IMR-90 (cell line): ENCODE data around the gene COX4I1. TPM values are rescaled to one million over a fixed set of nuclear protein-coding genes. Genes with fewer than 3 reads are reported as not detected.

ENCODE experiments used
- ATAC-seq: fragments of 200-7000 bp; cut with Tn5 transposase; 2 replicates; pipeline ENCODE4 v1.9.1; 2020; ENCODE audit warnings: low read depth, mild to moderate bottlenecking, moderate library complexity
- BruUV-seq: library from RNA; stranded (reverse); fragments of 400-500 nt; replicated peaks from 2 replicates; lab custom pipeline; 2021; lab: Mats Ljungman, UMichigan
- CTCF ChIA-PET: fragments of 300-600 bp; formaldehyde crosslinking; extraction: SDS; loops from one replicate; lab custom pipeline; 2021; ENCODE audit warnings: antibody characterized with exemption; lab: Yijun Ruan, JAX
- POLR2A ChIA-PET: fragments of 300-600 bp; sonication (Branson Sonifier 250); formaldehyde crosslinking; loops from one replicate; lab custom pipeline; 2022; ENCODE audit warnings: antibody characterized with exemption; ENCODE audit not compliant: unreplicated experiment; lab: Charles Lee
- DNase-seq: peaks from one replicate; pipeline ENCODE4 v3.0.0; 2013
- H2AFZ ChIP-seq: replicated peaks from 2 replicates; pipeline ENCODE3; 2013; ENCODE audit warnings: low read length, mild to moderate bottlenecking; ENCODE audit not compliant: poor library complexity
- H2AK5ac ChIP-seq: 2 replicates; pipeline ENCODE4 v1.6.1; 2013; ENCODE audit warnings: low read depth, low read length, inconsistent platforms
- H2AK9ac ChIP-seq: replicated peaks from 2 replicates; pipeline ENCODE3; 2013; ENCODE audit warnings: mild to moderate bottlenecking, low read depth, low read length, moderate library complexity; ENCODE audit not compliant: poor library complexity
- H2BK120ac ChIP-seq: 2 replicates; pipeline ENCODE4 v1.6.1; 2013; ENCODE audit warnings: low read depth, low read length, inconsistent platforms
- H2BK15ac ChIP-seq: 3 replicates; pipeline ENCODE4 v1.6.1; 2013; ENCODE audit warnings: low read depth, low read length, inconsistent platforms
- H2BK20ac ChIP-seq: 2 replicates; pipeline ENCODE4 v1.6.1; 2013; ENCODE audit warnings: low read depth, mild to moderate bottlenecking, inconsistent platforms, low read length, moderate library complexity
- H2BK5ac ChIP-seq: 2 replicates; pipeline ENCODE4 v1.6.1; 2013; ENCODE audit warnings: mild to moderate bottlenecking, low read depth, low read length, inconsistent platforms; ENCODE audit not compliant: poor library complexity, severe bottlenecking
- H3K14ac ChIP-seq: replicated peaks from 2 replicates; pipeline ENCODE4 v1.6.1; 2013; ENCODE audit warnings: low read depth, low read length, inconsistent platforms
- H3K18ac ChIP-seq: 2 replicates; pipeline ENCODE4 v1.6.1; 2013; ENCODE audit warnings: low read depth, low read length, control low read depth
- H3K23ac ChIP-seq: 2 replicates; pipeline ENCODE4 v1.6.1; 2013; ENCODE audit warnings: low read depth, low read length, inconsistent platforms
- H3K27ac ChIP-seq: 2 replicates; pipeline ENCODE4 v1.5.1; 2013; ENCODE audit warnings: mild to moderate bottlenecking, control low read depth, low read length; ENCODE audit not compliant: insufficient read depth
- H3K27me3 ChIP-seq: 2 replicates; pipeline ENCODE4 v1.6.1; 2013; ENCODE audit warnings: low read length; ENCODE audit not compliant: control insufficient read depth, insufficient read depth
- H3K36me3 ChIP-seq: 2 replicates; pipeline ENCODE4 v1.6.1; 2013; ENCODE audit warnings: low read length, mixed read lengths; ENCODE audit not compliant: control insufficient read depth, insufficient read depth
- H3K4ac ChIP-seq: 2 replicates; pipeline ENCODE4 v1.6.1; 2013; ENCODE audit warnings: low read depth, low read length, inconsistent platforms
- H3K4me1 ChIP-seq: 2 replicates; pipeline ENCODE4 v1.6.1; 2013; ENCODE audit warnings: low read length, mixed read lengths; ENCODE audit not compliant: control insufficient read depth, insufficient read depth
- H3K4me2 ChIP-seq: 2 replicates; pipeline ENCODE4 v1.6.1; 2013; ENCODE audit warnings: low read depth, mild to moderate bottlenecking, control low read depth, low read length, moderate library complexity
- H3K4me3 ChIP-seq: 2 replicates; pipeline ENCODE4 v1.5.1; 2013; ENCODE audit warnings: low read depth, mild to moderate bottlenecking, control low read depth, low read length, moderate library complexity; ENCODE audit not compliant: insufficient read depth
- H3K56ac ChIP-seq: 2 replicates; pipeline ENCODE4 v1.6.1; 2013; ENCODE audit warnings: low read length, inconsistent platforms; ENCODE audit not compliant: insufficient read depth; ENCODE audit errors: extremely low read depth
- H3K79me1 ChIP-seq, 2 experiments: 2 replicates each; pipeline ENCODE4 v1.6.1; 2013; ENCODE audit warnings: low read length in 2 of 2, inconsistent platforms in 1 of 2, low read depth in 1 of 2
- H3K9ac ChIP-seq: 2 replicates; pipeline ENCODE4 v1.6.1; 2013; ENCODE audit warnings: low read depth, low read length, control low read depth
- H3K9me1 ChIP-seq: 2 replicates; pipeline ENCODE4 v1.6.1; 2013; ENCODE audit warnings: low read length, inconsistent platforms; ENCODE audit not compliant: insufficient read depth
- H3K9me3 ChIP-seq: 2 replicates; pipeline ENCODE4 v1.6.1; 2013; ENCODE audit warnings: low read length; ENCODE audit not compliant: control insufficient read depth, insufficient read depth
- H4K20me1 ChIP-seq: 2 replicates; pipeline ENCODE4 v1.6.1; 2013; ENCODE audit warnings: low read length, inconsistent platforms; ENCODE audit not compliant: insufficient read depth
- H4K5ac ChIP-seq: 2 replicates; pipeline ENCODE4 v1.6.1; 2013; ENCODE audit warnings: mild to moderate bottlenecking, low read depth, low read length, control low read depth
- H4K8ac ChIP-seq, 2 experiments: 2 replicates each; pipeline ENCODE4 v1.6.1; 2013; ENCODE audit warnings: low read depth in 2 of 2, low read length in 2 of 2, control low read depth in 1 of 2, inconsistent platforms in 1 of 2
- H4K91ac ChIP-seq: 2 replicates; pipeline ENCODE4 v1.6.1; 2013; ENCODE audit warnings: low read depth, low read length, inconsistent platforms; ENCODE audit not compliant: insufficient read depth
- BHLHE40 ChIP-seq: fragments of 150-350 bp; IDR thresholded peaks from 2 replicates; pipeline ENCODE4 v1.6.1; 2016; ENCODE audit warnings: mild to moderate bottlenecking, low read depth, low read length
- CEBPB ChIP-seq: IDR thresholded peaks from 2 replicates; pipeline ENCODE4 v1.6.1; 2012; ENCODE audit warnings: low read depth, low read length, improper control_type of control experiment
- FOS ChIP-seq: fragments of 150-350 bp; IDR thresholded peaks from 2 replicates; pipeline ENCODE4 v1.6.1; 2016; ENCODE audit warnings: low read depth, low read length
- MAZ ChIP-seq: IDR thresholded peaks from 2 replicates; pipeline ENCODE4 v1.6.1; 2012; ENCODE audit warnings: low read depth, mild to moderate bottlenecking, low read length, improper control_type of control experiment, moderate library complexity, borderline replicate concordance
- NFE2L2 ChIP-seq: fragments of 150-350 bp; IDR thresholded peaks from 2 replicates; pipeline ENCODE4 v1.6.1; 2016; ENCODE audit warnings: low read depth, mild to moderate bottlenecking, low read length
- SMC3 ChIP-seq: fragments of 150-350 bp; IDR thresholded peaks from 2 replicates; pipeline ENCODE4 v1.6.1; 2016; ENCODE audit warnings: low read depth, mild to moderate bottlenecking, antibody characterized with exemption, low read length, moderate library complexity
- WGBS, 2 experiments: methylation state at CpG; one replicate each; pipeline versions ENCODE4 v1.1.5 to v1.1.7; 2013; ENCODE audit warnings: missing lambda C conversion rate in 2 of 2; ENCODE audit not compliant: insufficient read length in 1 of 2; ENCODE audit errors: extremely low coverage in 2 of 2; 5-methylcytosine and 5-hydroxymethylcytosine counted together
- dilution Hi-C: fragments of 300-500 bp; cut with HindIII; formaldehyde crosslinking; loops from one replicate; pipeline ENCODE4 v1.14.3; 2018; ENCODE audit warnings: low sequenced_read_pairs; ENCODE audit not compliant: unreplicated experiment
- in situ Hi-C: fragments of 300-500 bp; cut with MboI; formaldehyde crosslinking; loops from 3 replicates; pipeline ENCODE4 v1.14.3; 2019; ENCODE audit warnings: low sequenced_read_pairs, inconsistent platforms, mixed read lengths
- intact Hi-C: fragments of 100-400 bp; cut with micrococcal nuclease; formaldehyde crosslinking; loops from 2 replicates; pipeline ENCODE4 v1.10.0; 2022
- polyA plus RNA-seq, 3 experiments: library from polyadenylated mRNA; depleted of rRNA; stranded (reverse); fragments of >200 nt; gene quantifications; 2 replicates each; pipeline ENCODE4 v1.2.3, GENCODE V29; 2012; ENCODE audit warnings: low replicate concordance in 1 of 3
- total RNA-seq: library from RNA; depleted of rRNA; stranded (reverse); fragments of >200 nt; gene quantifications from 2 replicates; pipeline ENCODE4 v1.2.3, GENCODE V29; 2012

Gene COX4I1
- total and polyA plus RNA-seq, 2 of the 4 experiments (the other 2 are of a cell fraction), result 397 to 700 TPM

- H2BK15ac ChIP-seq, result no peak overlapping the region
- ATAC-seq, result 0 out of 2 replicates have a peak, but pooled peaks have one; percentile 9
- H3K27me3 ChIP-seq, result peaks cover 32% of the 10 kb centered on the region
- no peak overlapping the region for H3K14ac ChIP-seq
- DNase-seq, result no peak
- no peak overlapping the region for H2BK5ac ChIP-seq
- H4K5ac ChIP-seq, result no peak overlapping the region
- no TSS peak for BruUV-seq
- dilution Hi-C loops (no loop called here), in situ Hi-C loops (loop anchor here (25.0 kb wide), 1 partner anchor 503 kb away; no protein-coding TSS in a partner anchor), intact Hi-C loops (no loop called here)
- H2BK20ac ChIP-seq, result no peak overlapping the region
- H3K79me1 ChIP-seq, result peaks cover 3 to 14% of the 10 kb centered on the region in 2 experiments; a peak in 2 of 4 replicates
- H4K20me1 ChIP-seq, result peaks cover 10% of the 10 kb centered on the region; the same call in 1 of the 2 replicates
- no peak overlapping the region for H4K91ac ChIP-seq
- H3K18ac ChIP-seq, result no peak overlapping the region
- no peak overlapping the region for H2BK120ac ChIP-seq
- H3K9me1 ChIP-seq, result no peaks in the 10 kb centered on the region; the same call in 1 of the 2 replicates
- H3K36me3 ChIP-seq, result peaks cover 22% of the 10 kb centered on the region
- no peak overlapping the region for H4K8ac ChIP-seq
- POLR2A ChIA-PET, result no interaction called here
- no peak overlapping the region for H2AK9ac ChIP-seq
- H3K23ac ChIP-seq, result no peak overlapping the region
- no peaks in the 10 kb centered on the region for H3K9me3 ChIP-seq
- CTCF ChIA-PET, result interaction anchor here (1.9 kb wide), 1 partner anchor 10 kb away, joined by 7 read pairs; no protein-coding TSS in a partner anchor
- H3K4me1 ChIP-seq, result no peaks in the 10 kb centered on the region
- TF ChIP-seq SMC3 (no peak), FOS (no peak), CEBPB (no peak), MAZ (no peak), BHLHE40 (no peak), NFE2L2 (no peak)
- WGBS, 2 experiments, result 60% methylated on average over 1 of the region's 10 CpGs; no CpG with 5 or more reads in 1 of the 2 experiments
- no peak overlapping the region for H3K4me2 ChIP-seq
- no peak overlapping the region for H3K4ac ChIP-seq
- no peak overlapping the region for H3K56ac ChIP-seq
- H3K27ac ChIP-seq, result no peak overlapping the region
- H3K4me3 ChIP-seq, result no peak overlapping the region
- no peak overlapping the region for H3K9ac ChIP-seq
- no peak overlapping the region for H2AK5ac ChIP-seq
- H2AFZ ChIP-seq, result no peak overlapping the region
These were observed 10.2 kb downstream of the COX4I1 start for GRCh38 chr16:85809645-85810044.
